NOMO-1 treated with DMSO at 0.1 percent for 48 hours (cell line): Measurements from ENCODE around the gene LRP2.
"Not testable (repeated sequence)": the region's sequence is repeated elsewhere in the genome, so short reads cannot be mapped to it uniquely, and the experiment has no call there.

Experiments used
- DNase-seq: peaks from one replicate; lab custom pipeline; 2025; ENCODE audit not compliant: unreplicated experiment; lab: John Stamatoyannopoulos, UW

LRP2 gene

DNA sequence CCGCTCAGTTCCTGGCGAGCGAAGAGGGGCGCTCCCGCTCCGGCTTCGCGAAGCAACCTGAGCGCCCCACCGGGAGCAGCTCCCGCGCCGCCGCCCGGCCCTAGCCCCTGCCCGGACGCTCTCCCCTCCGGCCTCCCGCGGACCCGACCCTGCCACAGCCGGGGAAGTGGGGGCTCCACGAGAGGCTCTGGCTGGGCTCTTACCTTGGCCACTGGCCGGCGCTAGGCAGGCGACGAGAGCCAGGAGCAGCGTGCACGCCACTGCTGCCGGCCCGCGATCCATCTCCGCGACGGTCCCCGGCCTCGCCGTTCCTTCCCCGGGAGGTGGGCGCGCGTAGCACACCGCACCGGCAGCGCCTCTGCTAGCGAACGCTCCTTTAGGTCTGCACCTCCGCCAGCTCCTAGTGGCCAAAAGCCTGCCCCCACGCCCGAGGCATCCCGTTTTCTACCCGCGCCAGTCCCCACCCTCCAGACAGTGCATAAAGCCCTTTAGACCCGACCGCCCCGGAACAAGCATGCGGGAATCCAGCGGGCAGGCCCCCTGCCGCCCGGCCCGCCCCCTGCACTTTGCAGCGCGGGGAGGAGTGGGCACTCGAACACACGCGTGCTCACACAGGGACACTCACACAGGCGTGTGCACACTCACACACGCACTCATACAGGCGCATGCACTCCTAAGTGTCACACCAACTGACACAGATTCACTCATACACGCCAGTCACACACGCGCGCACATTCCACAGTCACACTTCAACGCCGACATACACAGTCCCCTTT, at the start of gene LRP2:
Gene LRP2, minus strand, starts transcription at position 417 of the 776 bp plus-strand sequence. Its CDS starts 135 bp downstream, at position 282.
- no peak for DNase-seq

DNA sequence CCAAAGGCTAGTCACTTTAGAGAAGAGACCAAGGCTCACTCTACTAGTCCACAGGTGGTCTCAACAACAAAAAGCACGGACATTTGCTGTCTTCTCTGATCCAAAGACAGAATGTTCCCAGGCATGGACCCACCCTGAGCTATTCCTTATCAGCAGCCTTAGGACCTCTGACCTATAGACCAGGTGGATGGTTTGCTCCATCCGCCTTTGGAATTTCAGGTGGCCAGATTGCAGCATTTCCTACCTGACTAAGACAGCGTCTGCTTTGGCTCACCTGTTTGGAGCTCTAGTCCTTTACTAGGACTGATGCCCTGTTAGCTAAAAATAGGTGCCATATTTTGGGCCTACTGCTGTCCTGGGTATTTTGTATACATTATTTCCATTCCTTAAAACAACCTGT, 44.6 kb upstream of the LRP2 start:
- DNase-seq: no peak

DNA sequence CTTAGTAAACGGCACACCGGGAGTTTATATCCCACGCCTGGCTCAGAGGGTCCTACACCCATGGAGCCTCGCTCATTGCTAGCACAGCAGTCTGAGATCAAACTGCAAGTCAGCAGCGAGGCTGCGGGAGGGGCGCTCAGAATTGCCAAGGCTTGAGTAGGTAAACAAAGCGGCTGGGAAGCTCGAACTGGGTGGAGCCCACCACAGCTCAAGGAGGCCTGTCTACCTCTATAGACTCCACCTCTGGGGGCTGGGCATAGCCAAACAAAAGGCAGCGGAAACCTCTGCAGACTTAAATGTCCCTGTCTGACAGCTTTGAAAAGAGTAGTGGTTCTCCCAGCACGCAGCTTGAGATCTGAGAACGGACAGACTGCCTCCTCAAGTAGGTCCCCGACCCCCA, 37.2 kb upstream of the LRP2 start:
- not testable (repeated sequence) for DNase-seq

DNA sequence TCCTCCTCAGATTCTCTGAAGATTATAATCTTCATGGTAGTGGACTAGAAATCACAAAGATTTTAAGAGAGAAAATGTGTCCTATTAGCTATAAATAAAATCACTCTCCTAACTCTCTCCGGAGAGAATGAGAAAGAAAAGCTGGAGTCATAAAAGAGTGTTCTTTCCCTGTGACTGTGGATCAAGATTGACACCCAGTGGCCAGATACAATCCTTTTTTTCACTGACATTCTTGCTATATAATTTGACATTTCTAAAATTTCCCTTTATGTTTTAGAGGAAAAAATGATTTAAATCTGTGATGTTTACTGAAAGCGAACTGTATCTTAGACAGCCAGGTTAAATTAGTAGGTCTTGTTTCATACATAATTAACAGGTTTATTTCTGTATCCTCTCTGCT, 35.4 kb upstream of the LRP2 start:
- DNase-seq: no peak

DNA sequence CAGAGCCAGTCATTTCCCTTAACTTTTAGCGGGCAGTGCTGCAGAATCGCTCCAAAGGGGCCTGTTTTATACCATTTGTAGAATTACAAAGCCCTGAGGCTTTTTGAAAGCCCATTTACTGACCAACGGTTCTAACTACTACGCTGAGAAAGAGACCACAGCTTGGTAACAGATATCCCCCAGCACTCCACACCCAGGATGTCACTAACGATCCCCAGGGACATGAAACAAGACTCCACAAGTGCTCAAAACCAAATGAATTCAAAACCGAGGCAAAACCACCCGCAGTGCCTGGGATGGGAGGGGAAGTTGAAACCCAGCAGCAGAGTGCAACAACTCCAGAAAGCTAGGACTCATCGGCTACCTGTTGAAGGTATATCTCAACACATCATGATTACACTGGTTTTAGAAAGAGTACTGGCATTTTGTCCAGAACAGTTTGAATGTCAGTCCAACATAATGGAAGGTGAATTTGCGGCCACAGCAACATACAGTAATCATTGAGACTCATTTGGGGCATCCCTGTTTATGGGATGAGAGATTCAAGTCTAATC, 33.6 kb upstream of the LRP2 start:
- no peak for DNase-seq

DNA sequence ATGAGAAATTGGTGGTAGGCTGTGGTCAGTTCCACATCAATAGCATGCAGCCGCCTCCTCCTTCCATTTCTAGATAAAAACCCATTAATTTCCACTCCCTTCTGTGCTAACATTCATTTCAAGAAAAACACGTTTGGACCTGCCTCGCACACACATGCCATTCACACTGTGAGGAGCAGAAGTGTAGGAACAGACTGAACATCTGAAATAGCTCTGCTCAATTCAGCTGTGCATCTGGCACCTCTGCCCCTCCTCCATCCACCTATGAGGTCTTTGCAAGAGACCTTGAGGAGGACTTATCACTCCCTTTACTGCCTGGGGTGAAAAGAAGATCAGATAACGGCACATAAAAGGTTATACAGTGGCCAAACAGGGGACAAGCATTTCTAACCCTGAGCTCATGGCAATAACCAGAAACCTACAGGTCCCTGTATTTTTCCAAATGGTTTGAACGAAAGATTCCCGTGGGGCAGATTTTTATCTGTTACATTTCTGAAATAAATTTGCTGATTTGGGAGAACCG, 30.8 kb upstream of the LRP2 start:
- no peak for DNase-seq

DNA sequence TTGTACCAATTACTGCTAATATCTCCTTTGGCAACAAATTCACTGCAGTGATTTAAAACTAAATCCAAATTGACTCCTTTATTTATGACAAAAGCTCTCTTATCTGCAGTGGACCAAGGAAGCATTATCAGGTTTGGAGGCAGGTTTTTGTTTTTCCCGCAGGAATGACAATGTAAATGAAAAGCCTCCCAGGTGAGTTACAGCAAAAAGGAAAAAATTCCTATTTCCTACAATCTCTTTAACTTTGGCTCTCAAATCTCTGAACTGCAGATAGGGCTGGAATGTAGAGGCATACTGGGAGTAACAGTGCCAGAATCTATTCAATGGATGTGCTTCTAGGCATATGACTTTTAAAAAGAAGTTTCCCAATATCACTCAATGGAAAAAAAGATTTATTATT, 28.9 kb upstream of the LRP2 start:
- no peak for DNase-seq

DNA sequence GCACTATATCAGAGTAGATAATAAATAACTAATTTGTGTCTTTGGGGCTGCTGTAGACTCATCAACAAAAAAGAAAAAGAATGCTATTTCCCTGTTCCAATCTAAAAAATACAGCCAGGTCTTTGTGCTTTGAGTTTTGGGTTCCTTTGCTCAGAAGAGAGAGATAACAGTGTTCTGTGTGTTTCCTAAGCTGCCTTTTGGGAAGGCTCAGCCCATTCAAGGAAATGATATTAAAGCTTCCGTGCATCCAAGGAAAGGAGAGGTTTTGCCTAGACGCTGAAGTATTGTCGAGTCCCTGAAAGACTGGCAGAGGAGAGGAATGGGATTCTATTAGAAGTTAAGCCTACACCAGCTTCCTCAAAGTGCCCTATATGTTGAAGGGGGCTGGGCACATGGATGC, 25.8 kb upstream of the LRP2 start:
- no peak for DNase-seq

DNA sequence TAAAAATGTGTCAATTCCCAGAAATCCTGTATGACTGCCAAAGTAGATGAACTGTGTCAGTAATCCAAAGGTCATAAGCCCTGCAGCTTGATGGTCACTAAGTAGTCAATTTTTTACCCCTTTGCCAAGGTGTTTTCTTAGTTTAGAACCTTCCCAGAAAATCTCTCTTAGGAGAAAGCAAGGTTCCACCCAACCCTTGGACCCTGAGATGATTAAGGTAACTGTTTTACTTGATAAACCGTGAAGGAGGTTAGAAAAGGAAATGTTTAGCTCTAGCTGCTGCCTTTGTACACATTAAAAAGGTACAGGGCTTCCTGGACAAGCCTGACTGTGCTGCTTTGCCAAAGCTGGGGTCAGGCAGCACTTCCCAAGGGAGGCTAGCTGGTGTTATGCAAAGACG, 24.4 kb upstream of the LRP2 start:
- no peak for DNase-seq

DNA sequence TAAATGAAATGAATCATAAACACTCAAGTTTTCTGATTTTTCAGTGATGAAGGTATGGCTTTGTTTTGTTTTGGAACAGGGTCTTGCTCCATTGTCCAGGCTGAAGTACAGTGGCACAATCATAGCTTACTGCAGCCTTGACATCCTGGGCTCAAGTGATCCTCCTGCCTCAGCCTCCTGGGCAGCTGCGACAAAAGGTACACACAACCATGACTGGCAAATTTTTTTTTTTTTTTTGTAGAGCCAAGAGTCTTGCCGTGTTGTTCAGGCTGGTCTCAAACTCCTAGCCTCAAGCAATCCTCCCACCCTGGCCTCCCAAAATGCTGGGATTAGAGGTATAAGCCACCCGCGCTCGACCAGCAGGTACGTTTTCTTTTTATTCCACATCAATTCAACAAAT, 22.5 kb upstream of the LRP2 start:
- no peak for DNase-seq

DNA sequence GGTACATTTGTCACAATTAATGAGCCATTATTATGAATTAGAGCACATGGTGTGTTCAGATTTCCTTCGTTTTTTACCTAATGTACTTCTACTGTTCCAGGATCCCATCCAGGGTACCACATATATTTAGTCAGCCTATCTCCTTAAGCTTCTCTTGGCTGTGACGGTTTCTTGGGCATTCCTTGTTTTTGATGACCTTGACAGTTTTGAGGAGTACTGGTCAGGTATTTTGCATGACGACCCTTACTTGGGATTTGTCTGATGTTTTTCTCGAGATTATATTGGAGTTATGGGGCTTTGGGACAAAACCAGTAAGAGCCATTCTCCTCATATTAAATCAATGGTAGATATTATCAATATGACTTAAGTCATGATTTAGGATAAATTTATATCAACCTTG, 10.2 kb upstream of the LRP2 start:
- DNase-seq: no peak

DNA sequence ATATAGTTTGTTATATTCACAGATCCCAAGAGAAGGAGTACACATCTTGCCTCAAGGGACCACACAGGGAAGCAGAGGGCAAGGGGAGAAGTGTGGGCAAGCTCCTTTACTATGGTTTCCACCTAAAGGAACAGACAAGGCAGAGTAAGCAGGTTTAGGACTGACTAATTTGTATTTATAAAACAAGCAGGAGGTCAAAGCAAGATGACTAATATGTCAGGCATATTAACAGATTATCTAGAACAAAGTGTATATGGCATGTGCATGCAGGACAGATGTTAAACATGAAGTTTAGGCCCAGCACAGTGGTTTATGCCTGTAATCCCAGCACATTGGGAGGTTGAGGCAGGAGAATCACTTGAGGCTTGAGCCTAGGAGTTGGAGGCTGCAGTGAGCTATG, 3.7 kb upstream of the LRP2 start:
- DNase-seq: no peak

DNA sequence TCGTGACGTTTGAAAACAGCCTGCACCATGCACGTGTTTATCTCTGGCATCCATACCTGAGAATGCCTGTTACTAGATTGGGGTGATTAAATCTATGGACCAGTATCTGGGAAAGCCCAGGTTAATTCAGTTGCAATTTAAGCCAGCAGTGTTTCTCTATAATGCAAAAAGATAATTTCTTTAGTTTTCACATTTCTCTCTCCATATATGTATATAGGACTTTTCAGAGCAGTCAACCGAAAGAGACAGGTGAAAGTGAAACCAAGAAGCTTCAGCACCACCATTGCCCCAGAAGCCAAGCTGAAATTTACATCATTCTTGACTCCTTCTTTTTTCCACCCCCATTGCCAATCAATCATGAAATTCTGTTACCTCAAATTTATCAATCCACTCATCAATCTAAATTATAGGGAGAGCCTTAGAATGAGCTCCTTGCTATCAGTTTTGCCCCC, 2.7 kb upstream of the LRP2 start:
- DNase-seq: peak; percentile 18

DNA sequence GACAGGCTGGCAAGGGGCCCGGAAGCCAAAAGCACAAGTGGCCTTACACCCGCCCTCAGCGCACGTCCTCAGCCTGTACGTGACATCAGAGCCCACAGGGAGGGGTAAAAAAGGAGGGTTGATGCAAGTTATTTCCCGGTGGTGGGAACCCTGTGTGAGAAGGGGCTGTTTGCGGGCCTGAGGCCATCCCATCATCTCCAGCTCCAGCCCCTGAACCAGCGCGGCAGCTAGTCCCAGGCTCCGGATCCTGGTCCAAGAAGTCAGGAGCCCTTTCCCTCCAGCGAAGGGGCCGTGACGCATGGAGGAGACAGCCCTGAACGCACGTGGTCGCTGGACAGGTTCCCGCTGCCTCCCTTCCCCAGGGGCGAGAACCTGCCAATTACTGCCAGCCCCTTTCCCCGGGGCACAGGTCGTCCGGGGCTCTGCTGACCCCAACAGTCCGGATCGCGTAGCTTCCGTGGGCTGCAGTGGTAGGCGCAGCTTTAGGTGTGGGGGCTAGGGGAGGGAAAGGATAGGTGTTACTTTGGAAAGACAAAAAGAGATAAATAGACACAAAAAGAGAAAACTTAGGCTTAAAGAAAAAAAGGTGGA, 1.3 kb upstream of the LRP2 start:
- peak; percentile 16 for DNase-seq

DNA sequence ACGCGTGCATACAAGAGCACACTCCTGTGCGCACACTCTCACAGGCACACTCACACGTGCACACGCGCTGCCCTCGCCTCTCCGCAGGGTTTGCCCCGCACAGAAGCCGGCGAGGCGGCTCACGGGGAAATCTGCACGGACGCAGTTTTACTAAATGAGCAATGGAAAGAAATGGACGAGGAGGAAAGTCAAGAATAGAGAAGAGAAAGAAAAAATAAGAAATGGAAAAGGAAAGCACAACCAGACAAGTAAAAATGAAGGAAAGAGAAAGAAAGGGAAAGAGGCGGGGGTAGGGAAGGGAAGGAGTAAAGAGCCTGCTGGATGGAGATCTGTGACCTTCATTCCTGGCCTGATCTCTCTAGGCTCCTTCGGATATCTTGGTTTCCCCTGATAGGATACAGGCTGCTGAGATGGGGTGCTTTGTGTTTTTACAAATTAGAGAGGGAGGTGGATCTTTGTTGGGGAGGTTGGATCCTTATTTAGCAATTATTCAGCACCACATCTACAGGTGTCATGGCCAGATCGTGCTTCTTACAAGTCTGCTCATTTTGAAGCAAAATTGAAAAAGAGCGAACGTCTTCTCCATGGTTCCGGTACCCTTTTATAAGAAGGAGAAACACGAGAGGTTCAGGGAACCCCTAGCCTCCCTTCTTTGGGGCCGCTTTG, 693 bp upstream of the LRP2 start:
- DNase-seq: no peak

DNA sequence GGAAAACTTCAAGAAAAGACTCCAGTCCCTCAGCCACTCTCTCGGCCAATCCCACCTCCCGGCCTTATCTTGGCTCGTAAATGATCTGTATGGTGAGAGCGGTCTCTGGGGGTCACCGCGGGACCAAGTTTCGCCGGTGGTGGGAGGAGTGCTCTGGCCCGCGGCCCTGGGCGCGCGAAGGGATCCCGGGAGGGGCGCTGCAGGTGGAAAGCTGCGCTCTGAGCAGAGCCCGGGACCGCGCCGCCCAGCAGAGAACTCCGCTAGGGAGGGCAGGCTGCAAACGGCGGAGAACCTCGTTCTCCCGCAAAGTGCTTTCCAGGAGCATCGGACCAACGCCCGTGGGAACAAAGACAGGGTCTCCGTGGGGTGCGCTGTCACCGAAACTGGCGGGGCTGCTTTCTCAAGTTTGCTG, 622 bp downstream of the LRP2 start:
- DNase-seq: no peak

DNA sequence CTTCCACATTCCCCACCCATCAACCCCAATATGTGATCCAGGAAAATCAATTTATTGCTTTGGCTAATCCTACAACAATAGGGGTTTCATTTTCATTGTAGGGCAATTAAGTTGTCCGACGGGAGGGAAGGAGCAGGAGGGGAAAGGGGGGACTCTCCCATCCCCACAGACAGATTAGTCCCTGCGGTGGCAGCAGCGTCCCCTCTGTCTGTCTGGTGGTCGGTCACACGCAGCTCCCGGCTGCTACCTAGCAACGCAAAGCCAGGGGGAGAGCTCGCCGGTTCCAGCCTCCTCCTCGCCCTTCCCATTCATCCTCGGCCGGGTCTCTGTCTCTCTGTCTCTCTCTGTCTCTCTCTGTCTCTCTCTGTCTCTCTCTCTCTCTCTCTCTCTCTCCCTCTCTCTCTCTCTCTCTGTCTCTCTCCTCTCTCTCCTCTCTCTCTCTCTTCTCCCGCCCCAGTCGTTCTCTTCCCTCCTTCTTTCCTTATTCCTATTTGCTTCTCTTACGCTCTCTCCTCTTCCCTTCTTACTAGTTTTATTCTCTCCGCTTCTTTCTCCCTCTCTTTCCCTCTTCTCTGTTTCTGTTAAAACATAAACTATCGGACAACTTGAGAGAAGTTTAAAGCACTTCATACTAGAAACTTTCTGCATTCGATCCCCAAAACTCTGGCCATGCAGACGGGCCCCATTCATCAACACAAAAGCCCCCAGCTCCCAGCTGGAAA, 1.2 kb downstream of the LRP2 start:
- peak; percentile 5 for DNase-seq

DNA sequence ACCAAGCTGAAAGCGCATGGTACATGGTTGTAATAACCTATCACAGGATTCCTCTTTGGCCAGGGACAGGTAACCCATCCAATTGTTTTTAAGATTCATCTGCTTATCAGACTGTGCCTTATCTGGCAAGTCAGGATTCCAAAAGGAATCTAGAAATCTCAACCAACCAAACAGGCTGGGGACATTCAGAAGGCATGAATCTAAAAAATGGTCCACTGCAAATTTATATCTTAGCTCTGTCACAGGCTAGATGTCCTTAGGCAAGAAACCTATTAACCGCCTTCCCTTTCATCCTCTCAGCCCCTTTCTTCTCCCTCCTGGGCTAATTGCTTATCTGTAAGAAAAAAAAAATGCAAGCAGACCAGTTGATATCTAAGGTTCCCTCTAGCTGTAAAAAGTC, 4.3 kb downstream of the LRP2 start:
- DNase-seq: no peak

DNA sequence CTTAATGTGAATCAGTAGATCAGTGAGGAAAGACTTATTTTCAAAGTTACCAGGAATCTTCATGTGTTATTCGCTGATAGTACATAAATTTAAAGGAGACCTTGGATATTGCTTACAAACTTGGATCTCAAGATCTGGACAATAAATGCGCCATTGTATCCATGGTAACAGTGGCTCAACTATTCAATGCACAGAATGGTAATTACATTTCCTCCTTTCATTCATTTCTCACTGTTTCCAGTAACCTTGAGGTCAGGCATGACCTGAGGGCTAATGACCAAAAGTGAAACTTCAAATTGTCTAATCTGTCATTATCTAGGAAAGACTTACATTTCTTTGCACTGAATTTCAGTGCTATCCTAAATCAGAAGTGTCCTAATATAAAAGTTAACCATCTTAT, 8.1 kb downstream of the LRP2 start:
- no peak for DNase-seq

DNA sequence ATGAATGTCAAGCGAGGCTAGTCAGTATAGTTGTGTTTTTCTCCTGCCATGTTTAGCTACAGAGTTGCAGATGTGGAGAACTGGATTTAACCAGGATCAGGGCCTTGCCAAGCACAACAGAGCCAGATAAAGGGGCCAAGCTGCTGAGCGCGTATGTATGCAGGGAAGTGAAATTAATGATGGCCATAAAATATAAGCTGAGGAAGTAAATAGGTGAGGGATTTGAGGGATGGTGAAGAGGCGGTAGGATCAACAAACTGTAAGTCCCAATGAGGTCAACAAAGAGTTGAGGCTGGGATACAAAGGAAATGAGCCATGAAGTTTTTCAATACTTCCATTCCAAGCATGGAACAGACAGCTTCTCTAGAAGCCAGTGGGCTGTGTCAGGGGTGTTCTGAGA, 10.6 kb downstream of the LRP2 start:
- DNase-seq: no peak

DNA sequence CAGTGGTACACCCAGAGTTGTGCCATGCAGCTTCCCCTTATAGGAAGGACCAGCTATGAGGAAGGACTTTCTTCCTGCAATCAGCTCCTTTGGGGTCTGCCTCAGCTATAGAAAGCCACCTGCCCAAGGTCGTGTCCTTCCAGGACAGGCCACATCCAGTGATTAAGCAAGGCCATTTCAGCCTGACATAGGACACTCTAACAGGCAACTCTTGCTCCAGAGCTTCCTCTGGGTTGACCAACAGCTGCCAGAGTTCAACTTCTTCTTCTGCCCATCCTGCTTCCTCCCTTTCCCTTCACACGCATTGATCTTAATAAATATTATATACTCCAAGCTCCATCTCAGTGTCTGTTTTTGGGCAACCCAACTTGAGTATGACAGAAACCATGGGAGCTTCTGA, 12.8 kb downstream of the LRP2 start:
- DNase-seq: no peak
